WTC11 (cell line): ENCODE data around the gene TMEM167A. TPM values are rescaled to one million over a fixed set of nuclear protein-coding genes. Genes with fewer than 3 reads are reported as not detected.

Experiments used
- ATAC-seq: fragments of 200-7000 bp; cut with Tn5 transposase; 2 replicates; pipeline ENCODE4 v1.10.0; 2021; ENCODE audit warnings: mild to moderate bottlenecking, moderate library complexity
- CTCF ChIA-PET: fragments of 300-600 bp; sonication (Branson Sonifier 250); formaldehyde crosslinking; loops from one replicate; lab custom pipeline; 2021; ENCODE audit warnings: antibody characterized with exemption; lab: Charles Lee
- POLR2A ChIA-PET: fragments of 350-600 bp; sonication (Branson Sonifier 250); formaldehyde crosslinking; loops from one replicate; lab custom pipeline; 2021; ENCODE audit warnings: antibody characterized with exemption; lab: Charles Lee
- DNase-seq: peaks from one replicate; pipeline ENCODE4 v3.0.0; 2021; ENCODE audit warnings: low spot score
- H3K27ac Mint-ChIP-seq: 2 replicates; pipeline ENCODE4 v1.8.0; 2021; ENCODE audit warnings: mixed read lengths
- H3K27me3 Mint-ChIP-seq: 2 replicates; pipeline ENCODE4 v1.8.0; 2021; ENCODE audit warnings: low read depth, mild to moderate bottlenecking, moderate library complexity, mixed read lengths
- H3K36me3 Mint-ChIP-seq: 2 replicates; pipeline ENCODE4 v1.8.0; 2021; ENCODE audit warnings: mixed read lengths
- H3K4me1 Mint-ChIP-seq: 2 replicates; pipeline ENCODE4 v1.8.0; 2022; ENCODE audit warnings: mixed read lengths
- H3K4me3 Mint-ChIP-seq: 2 replicates; pipeline ENCODE4 v1.8.0; 2021; ENCODE audit warnings: mild to moderate bottlenecking, moderate library complexity, mixed read lengths
- H3K9me3 Mint-ChIP-seq: 2 replicates; pipeline ENCODE4 v1.8.0; 2021; ENCODE audit warnings: mixed read lengths
- E2F1 ChIP-seq: sonication (generic); formaldehyde crosslinking; IDR thresholded peaks from 2 replicates; pipeline ENCODE4 v1.8.0; 2022; ENCODE audit warnings: mild to moderate bottlenecking, missing genetic modification reagents
- ELF4 ChIP-seq: sonication (generic); formaldehyde crosslinking; IDR thresholded peaks from 2 replicates; pipeline ENCODE4 v1.8.1; 2022; ENCODE audit warnings: low read depth, mild to moderate bottlenecking, moderate library complexity, missing genetic modification reagents
- EMX1 ChIP-seq: fragments of 250-450 bp; sonication (Bioruptor Pico); IDR thresholded peaks from 2 replicates; pipeline ENCODE4 v1.8.0; 2021; ENCODE audit warnings: mild to moderate bottlenecking
- ETV6 ChIP-seq: sonication (generic); formaldehyde crosslinking; IDR thresholded peaks from 2 replicates; pipeline ENCODE4 v1.8.1; 2022; ENCODE audit warnings: mild to moderate bottlenecking, missing genetic modification reagents
- FOXJ3 ChIP-seq: sonication (generic); formaldehyde crosslinking; IDR thresholded peaks from 2 replicates; pipeline ENCODE4 v1.9.0; 2021; ENCODE audit warnings: missing genetic modification reagents, mild to moderate bottlenecking, borderline replicate concordance
- GABPB1 ChIP-seq: sonication (generic); formaldehyde crosslinking; IDR thresholded peaks from 2 replicates; pipeline ENCODE4 v1.8.1; 2023; ENCODE audit warnings: mild to moderate bottlenecking, missing genetic modification reagents
- HMGA2 ChIP-seq: fragments of 250-450 bp; sonication (Bioruptor Pico); IDR thresholded peaks from 2 replicates; pipeline ENCODE4 v1.4.0; 2021; ENCODE audit warnings: mild to moderate bottlenecking, moderate library complexity
- JAZF1 ChIP-seq: fragments of 250-450 bp; sonication (Bioruptor Pico); IDR thresholded peaks from 2 replicates; pipeline ENCODE4 v1.9.0; 2021; ENCODE audit warnings: moderate library complexity, mild to moderate bottlenecking, inconsistent platforms
- MAX ChIP-seq: sonication (generic); formaldehyde crosslinking; IDR thresholded peaks from 2 replicates; pipeline ENCODE4 v1.8.0; 2022; ENCODE audit warnings: mild to moderate bottlenecking, missing genetic modification reagents
- MYBL2 ChIP-seq: sonication (generic); formaldehyde crosslinking; IDR thresholded peaks from 2 replicates; pipeline ENCODE4 v1.8.1; 2023; ENCODE audit warnings: mild to moderate bottlenecking, moderate library complexity, missing genetic modification reagents
- NFE2L1 ChIP-seq: sonication (generic); formaldehyde crosslinking; IDR thresholded peaks from 2 replicates; pipeline ENCODE4 v1.8.1; 2023; ENCODE audit warnings: missing genetic modification reagents
- NFYB ChIP-seq: sonication (generic); formaldehyde crosslinking; conservative IDR thresholded peaks from 2 replicates; pipeline ENCODE4 v1.8.0; 2022; ENCODE audit warnings: low read depth, missing genetic modification reagents
- NR2C2 ChIP-seq: sonication (generic); formaldehyde crosslinking; IDR thresholded peaks from 2 replicates; pipeline ENCODE4 v1.8.0; 2022; ENCODE audit warnings: mild to moderate bottlenecking, missing genetic modification reagents
- PRDM15 ChIP-seq: sonication (generic); formaldehyde crosslinking; IDR thresholded peaks from 2 replicates; pipeline ENCODE4 v1.8.0; 2022; ENCODE audit warnings: missing genetic modification reagents
- PRRX2 ChIP-seq: fragments of 250-450 bp; sonication (Bioruptor Pico); IDR thresholded peaks from 2 replicates; pipeline ENCODE4 v1.8.0; 2021; ENCODE audit warnings: mild to moderate bottlenecking
- SOX15 ChIP-seq: fragments of 250-450 bp; sonication (Bioruptor Pico); IDR thresholded peaks from 2 replicates; pipeline ENCODE4 v1.9.0; 2021; ENCODE audit warnings: mild to moderate bottlenecking
- SP1 ChIP-seq: sonication (generic); formaldehyde crosslinking; conservative IDR thresholded peaks from 2 replicates; pipeline ENCODE4 v1.8.1; 2022; ENCODE audit warnings: missing genetic modification reagents
- TEAD1 ChIP-seq: sonication (generic); formaldehyde crosslinking; IDR thresholded peaks from 2 replicates; pipeline ENCODE4 v1.8.0; 2022; ENCODE audit warnings: mild to moderate bottlenecking, missing genetic modification reagents
- TEAD4 ChIP-seq: sonication (generic); formaldehyde crosslinking; IDR thresholded peaks from 2 replicates; pipeline ENCODE4 v1.8.0; 2022; ENCODE audit warnings: mild to moderate bottlenecking, missing genetic modification reagents
- ZBTB21 ChIP-seq: sonication (generic); formaldehyde crosslinking; IDR thresholded peaks from 2 replicates; pipeline ENCODE4 v1.8.1; 2023; ENCODE audit warnings: mild to moderate bottlenecking, missing genetic modification reagents, borderline replicate concordance
- ZBTB43 ChIP-seq: sonication (generic); formaldehyde crosslinking; IDR thresholded peaks from 2 replicates; pipeline ENCODE4 v1.8.1; 2023; ENCODE audit warnings: mild to moderate bottlenecking, missing genetic modification reagents
- ZMAT4 ChIP-seq: fragments of 250-450 bp; sonication (Bioruptor Pico); IDR thresholded peaks from 2 replicates; pipeline ENCODE4 v1.9.0; 2021; ENCODE audit warnings: mild to moderate bottlenecking
- ZNF121 ChIP-seq: sonication (generic); formaldehyde crosslinking; IDR thresholded peaks from 2 replicates; pipeline ENCODE4 v1.8.0; 2023; ENCODE audit warnings: missing genetic modification reagents
- ZNF219 ChIP-seq: sonication (generic); formaldehyde crosslinking; IDR thresholded peaks from 2 replicates; pipeline ENCODE4 v1.8.0; 2023; ENCODE audit warnings: missing genetic modification reagents, mild to moderate bottlenecking, borderline replicate concordance
- ZNF281 ChIP-seq: sonication (generic); formaldehyde crosslinking; IDR thresholded peaks from 2 replicates; pipeline ENCODE4 v1.8.0; 2023; ENCODE audit warnings: mild to moderate bottlenecking, missing genetic modification reagents
- ZNF423 ChIP-seq: fragments of 250-450 bp; sonication (Bioruptor Pico); IDR thresholded peaks from 2 replicates; pipeline ENCODE4 v2.1.2; 2022; ENCODE audit warnings: mild to moderate bottlenecking, moderate library complexity
- ZSCAN18 ChIP-seq: fragments of 250-450 bp; sonication (Bioruptor Pico); IDR thresholded peaks from 2 replicates; pipeline ENCODE4 v2.1.2; 2022; ENCODE audit warnings: mild to moderate bottlenecking, moderate library complexity
- total RNA-seq: library from RNA; stranded (reverse); gene quantifications from 3 replicates; pipeline ENCODE4 v1.2.3, GENCODE V29; 2021

Gene TMEM167A
- total RNA-seq, 1 experiment from 2014 or later, result 165 TPM

GRCh38 chr5:83095163-83095956 is 18.2 kb upstream of the TMEM167A start:
- peaks cover 19% of the 10 kb centered on the region for H3K4me1 Mint-ChIP-seq
- H3K36me3 Mint-ChIP-seq, result peaks cover 44% of the 10 kb centered on the region
- ATAC-seq (no peak), DNase-seq (no peak)
- H3K4me3 Mint-ChIP-seq, result no peak overlapping the region
- H3K27ac Mint-ChIP-seq, result no peak overlapping the region
- 0 out of 2 replicates have a peak, but pooled peaks cover 2% of the 10 kb centered on the region for H3K27me3 Mint-ChIP-seq
- ChIA-PET POLR2A (interaction anchor here (0.6 kb wide), 1 partner anchor 420 kb away, joined by 5 read pairs; no protein-coding TSS in a partner anchor), CTCF (no interaction called here)
- TF ChIP-seq ZNF219 (CRISPR knock-in tag) (no peak), SP1 (CRISPR knock-in tag) (no peak), ZMAT4 (CRISPR knock-in tag) (no peak), JAZF1 (CRISPR knock-in tag) (no peak), ZNF121 (no peak), NR2C2 (CRISPR knock-in tag) (no peak), ZNF423 (CRISPR knock-in tag) (no peak), TEAD4 (CRISPR knock-in tag) (no peak), MYBL2 (CRISPR knock-in tag) (no peak), ZSCAN18 (CRISPR knock-in tag) (no peak), MAX (CRISPR knock-in tag) (no peak), NFYB (CRISPR knock-in tag) (no peak), PRRX2 (no peak), ZNF281 (CRISPR knock-in tag) (no peak), NFE2L1 (CRISPR knock-in tag) (no peak), EMX1 (CRISPR knock-in tag) (no peak), ETV6 (no peak), HMGA2 (no peak)
- peaks cover 41% of the 10 kb centered on the region for H3K9me3 Mint-ChIP-seq

- POLR2A ChIA-PET, result no interaction called here
- TF ChIP-seq PRDM15 (no peak), GABPB1 (no peak), TEAD1 (CRISPR knock-in tag) (no peak), ELF4 (no peak), ZBTB21 (CRISPR knock-in tag) (no peak), SOX15 (CRISPR knock-in tag) (no peak), FOXJ3 (CRISPR knock-in tag) (no peak), E2F1 (no peak), ZBTB43 (CRISPR knock-in tag) (no peak), SP1 (CRISPR knock-in tag) (no peak)
These were observed 16.5 kb upstream of the TMEM167A start for GRCh38 chr5:83093692-83094091.

More at GRCh38 chr5:83093692-83094091, 16.5 kb upstream of the TMEM167A start:
- 0 out of 2 replicates have a peak, but pooled peaks cover 2% of the 10 kb centered on the region for H3K27me3 Mint-ChIP-seq
- H3K9me3 Mint-ChIP-seq, result peaks cover 51% of the 10 kb centered on the region
- CTCF ChIA-PET, result no interaction called here
- H3K36me3 Mint-ChIP-seq, result peaks cover 55% of the 10 kb centered on the region
- H3K4me1 Mint-ChIP-seq, result peaks cover 6% of the 10 kb centered on the region
- ATAC-seq (no peak), DNase-seq (no peak)
- H3K27ac Mint-ChIP-seq, result no peak overlapping the region
- no peak overlapping the region for H3K4me3 Mint-ChIP-seq
